ENCODE results near the gene SNRK. TPM values are rescaled to one million over a fixed set of nuclear protein-coding genes. Genes with fewer than 3 reads are reported as not detected.

The SNRK gene
- total and polyA plus RNA-seq, 2 of the 13 experiments (the other 11 are each of a cell fraction or from before 2014, with no cell fraction given) = 11.4 to 16.1 TPM

DNA sequence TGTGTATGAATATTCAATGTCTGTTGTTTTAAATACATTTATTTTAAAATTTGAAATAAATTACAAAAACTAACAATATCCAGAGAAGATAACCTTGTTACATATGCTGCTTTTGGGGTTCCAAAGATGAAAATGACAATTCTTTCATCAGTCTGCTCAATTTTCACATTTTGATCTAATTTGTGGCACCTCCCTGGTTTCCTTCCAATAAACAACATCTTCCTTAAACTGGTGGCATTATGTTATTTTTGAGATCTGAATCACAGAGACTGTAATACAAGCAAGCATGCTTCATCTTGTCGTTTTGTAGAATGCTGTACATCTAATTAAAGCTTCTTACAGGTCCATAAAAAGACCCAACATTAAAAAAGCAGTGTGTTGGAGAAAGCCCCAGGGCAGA lies 2.2 kb upstream of the SNRK start:
- DNase-seq (ENCODE audit: low spot score) (no peak), ATAC-seq (no peak), FAIRE-seq (no peak)
- CTCF ChIA-PET (ENCODE audit: low intra/inter-chr PET ratio, low total read pairs) = no interaction called here
- in situ Hi-C loops (cut with HindIII; ENCODE audit: extremely low pct_ligation_motif_present, low pct_unique_long_range_greater_than_20kb) = no loop called here
- POLR2A ChIA-PET = no interaction called here
- H3K9me3 ChIP-seq (ENCODE audit: low read length) = no peaks in the 10 kb centered on the region
- no peak overlapping the region for H3K4me2 ChIP-seq (ENCODE audit: low read depth, low read length)
- no peak for TF ChIP-seq JUNB (CRISPR knock-in tag; IDR thresholded peaks at IDR 0.05; ENCODE audit: borderline replicate concordance)
- TF ChIP-seq TCF7L2 (IDR thresholded peaks at IDR 0.05; ENCODE audit: low read depth, low read length) = no peak
- no peak for TF ChIP-seq ZNF468 (CRISPR knock-in tag; IDR thresholded peaks at IDR 0.05)
- no peaks in the 10 kb centered on the region for H3K36me3 ChIP-seq (replicated peaks in 1 of 2; ENCODE audit: control insufficient read depth in 1 of 2, insufficient read depth in 2 of 2, low read length in 2 of 2)
- no peak overlapping the region for H3K4me3 ChIP-seq (replicated peaks in 1 of 3; ENCODE audit: insufficient read depth in 1 of 3, low read depth in 2 of 3, low read length in 3 of 3)
- BruUV-seq (replicated peaks) = no TSS peak
- H3K27me3 ChIP-seq (ENCODE audit: control insufficient read depth in 1 of 2, insufficient read depth in 2 of 2, low read length in 2 of 2) = peaks cover 0 to 18% of the 10 kb centered on the region in 2 experiments; a peak in 3 of 5 replicates
- intact Hi-C loops (cut with micrococcal nuclease; ENCODE audit: unreplicated experiment) = no loop called here
- H3K4me1 ChIP-seq (ENCODE audit: insufficient read depth, low read length) = peaks cover 13% of the 10 kb centered on the region
- WGBS (ENCODE audit: low lambda C conversion rate) = 0% methylated on average over 1 of the region's 1 CpG
- H3K79me2 ChIP-seq (ENCODE audit: insufficient read depth, low read length) = peaks cover 24% of the 10 kb centered on the region
- no peak overlapping the region for H3K27ac ChIP-seq (ENCODE audit: extremely low read length, insufficient read depth, low read length)
- H3K9ac ChIP-seq (ENCODE audit: insufficient read depth, low read depth, low read length) = no peak overlapping the region
- peaks cover 14% of the 10 kb centered on the region for H4K20me1 ChIP-seq (ENCODE audit: insufficient read depth, low read length)
- H2AFZ ChIP-seq (ENCODE audit: low read length) = no peak overlapping the region

- in situ Hi-C loops (cut with HindIII; ENCODE audit: extremely low pct_ligation_motif_present, low pct_unique_long_range_greater_than_20kb) (no loop called here), intact Hi-C loops (cut with micrococcal nuclease; ENCODE audit: unreplicated experiment) (loop anchor here (5.0 kb wide), 1 partner anchor 52 kb away; no protein-coding TSS in a partner anchor)
- Histone ChIP-seq H2AFZ (ENCODE audit: low read length) (no peak overlapping the region), H4K20me1 (ENCODE audit: insufficient read depth, low read length) (peaks cover 25% of the 10 kb centered on the region), H3K79me2 (ENCODE audit: insufficient read depth, low read length) (peaks cover 38% of the 10 kb centered on the region), H3K4me1 (ENCODE audit: insufficient read depth, low read length) (peaks cover 28% of the 10 kb centered on the region), H3K9ac (ENCODE audit: insufficient read depth, low read depth, low read length) (0 out of 2 replicates have a peak overlapping the region, but pooled peaks have one; percentile 57), H3K27me3 (ENCODE audit: control insufficient read depth in 1 of 2, insufficient read depth in 2 of 2, low read length in 2 of 2) (peaks cover 0 to 9% of the 10 kb centered on the region in 2 experiments; a peak in 2 of 5 replicates), H3K36me3 (replicated peaks in 1 of 2; ENCODE audit: control insufficient read depth in 1 of 2, insufficient read depth in 2 of 2, low read length in 2 of 2) (peaks cover 0 to 2% of the 10 kb centered on the region in 2 experiments; a peak in 2 of 5 replicates), H3K27ac (ENCODE audit: extremely low read length, insufficient read depth, low read length) (no peak overlapping the region), H3K4me2 (ENCODE audit: low read depth, low read length) (peak overlapping the region; percentile 97), H3K9me3 (ENCODE audit: low read length) (no peaks in the 10 kb centered on the region), H3K4me3 (replicated peaks in 1 of 3; ENCODE audit: insufficient read depth in 1 of 3, low read depth in 2 of 3, low read length in 3 of 3) (peak overlapping the region; percentile 61 to 96 (median 81))
- ChIA-PET CTCF (ENCODE audit: low intra/inter-chr PET ratio, low total read pairs) (no interaction called here), POLR2A (interaction anchor here (0.6 to 1.9 kb wide), 2 partner anchors 25 to 31 kb away, joined by 4 to 8 read pairs; no protein-coding TSS in a partner anchor)
- BruUV-seq (replicated peaks) = no TSS peak
- peak; percentile 17 for ATAC-seq
- WGBS (ENCODE audit: low lambda C conversion rate) = 2% methylated on average over 8 of the region's 11 CpGs
- FAIRE-seq = no peak
- no peak for DNase-seq (ENCODE audit: low spot score)
- TF ChIP-seq, protein P1, sequence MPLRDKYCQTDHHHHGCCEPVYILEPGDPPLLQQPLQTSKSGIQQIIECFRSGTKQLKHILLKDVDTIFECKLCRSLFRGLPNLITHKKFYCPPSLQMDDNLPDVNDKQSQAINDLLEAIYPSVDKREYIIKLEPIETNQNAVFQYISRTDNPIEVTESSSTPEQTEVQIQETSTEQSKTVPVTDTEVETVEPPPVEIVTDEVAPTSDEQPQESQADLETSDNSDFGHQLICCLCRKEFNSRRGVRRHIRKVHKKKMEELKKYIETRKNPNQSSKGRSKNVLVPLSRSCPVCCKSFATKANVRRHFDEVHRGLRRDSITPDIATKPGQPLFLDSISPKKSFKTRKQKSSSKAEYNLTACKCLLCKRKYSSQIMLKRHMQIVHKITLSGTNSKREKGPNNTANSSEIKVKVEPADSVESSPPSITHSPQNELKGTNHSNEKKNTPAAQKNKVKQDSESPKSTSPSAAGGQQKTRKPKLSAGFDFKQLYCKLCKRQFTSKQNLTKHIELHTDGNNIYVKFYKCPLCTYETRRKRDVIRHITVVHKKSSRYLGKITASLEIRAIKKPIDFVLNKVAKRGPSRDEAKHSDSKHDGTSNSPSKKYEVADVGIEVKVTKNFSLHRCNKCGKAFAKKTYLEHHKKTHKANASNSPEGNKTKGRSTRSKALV (CRISPR knock-in tag; IDR thresholded peaks at IDR 0.05) = no peak
- 0 out of 2 replicates have a peak, but pooled peaks have one; percentile 3 for TF ChIP-seq ZBED4 (CRISPR knock-in tag; IDR thresholded peaks at IDR 0.05; ENCODE audit: borderline replicate concordance)
- no peak for TF ChIP-seq PAF1 (CRISPR knock-in tag; IDR thresholded peaks at IDR 0.05)
- TF ChIP-seq NR2F1 (CRISPR knock-in tag; IDR thresholded peaks at IDR 0.05) = no peak
- TF ChIP-seq ZNF605 (CRISPR knock-in tag; IDR thresholded peaks at IDR 0.05) = 0 out of 2 replicates have a peak, but pooled peaks have one; percentile 20
These were observed 696 bp upstream of the SNRK start for GRCh38 chr3:43285644-43286043.

Measured in HepG2 (cell line).